Ishikawa (cell line): ENCODE results near the gene PBXIP1.

Experiments
- CEBPB ChIP-seq: IDR thresholded peaks from 2 replicates; pipeline ENCODE4 v1.6.1; 2012
- CREB1 ChIP-seq: IDR thresholded peaks from 2 replicates; pipeline ENCODE4 v1.6.1; 2012; ENCODE audit warnings: low read depth
- EGR1 ChIP-seq: IDR thresholded peaks from 2 replicates; pipeline ENCODE4 v1.6.1; 2012
- EP300 ChIP-seq: IDR thresholded peaks from 2 replicates; pipeline ENCODE4 v1.6.1; 2012; ENCODE audit warnings: borderline replicate concordance
- FOXM1 ChIP-seq: IDR thresholded peaks from 2 replicates; pipeline ENCODE4 v1.6.1; 2012; ENCODE audit warnings: low read depth, borderline replicate concordance
- NFIC ChIP-seq: IDR thresholded peaks from 2 replicates; pipeline ENCODE4 v1.6.1; 2012
- RAD21 ChIP-seq: IDR thresholded peaks from 2 replicates; pipeline ENCODE4 v1.6.1; 2012; ENCODE audit warnings: low read depth
- TAF1 ChIP-seq: IDR thresholded peaks from 2 replicates; pipeline ENCODE4 v1.6.1; 2012; ENCODE audit warnings: low read depth, mild to moderate bottlenecking
- TCF12 ChIP-seq: IDR thresholded peaks from 2 replicates; pipeline ENCODE4 v1.6.1; 2012; ENCODE audit warnings: low read depth
- TEAD4 ChIP-seq: IDR thresholded peaks from 2 replicates; pipeline ENCODE4 v1.6.1; 2012
- USF1 ChIP-seq: IDR thresholded peaks from 2 replicates; pipeline ENCODE4 v1.6.1; 2012
- YY1 ChIP-seq: IDR thresholded peaks from 2 replicates; pipeline ENCODE4 v1.6.1; 2012; ENCODE audit warnings: low read depth
- ZBTB7A ChIP-seq: IDR thresholded peaks from 2 replicates; pipeline ENCODE4 v1.6.1; 2012; ENCODE audit warnings: low read depth
- TF ChIP-seq, protein P1 (sequence below): IDR thresholded peaks from 2 replicates; pipeline ENCODE4 v1.6.1; 2012; ENCODE audit warnings: low read depth, mild to moderate bottlenecking
- TF ChIP-seq, protein P2 (sequence below): IDR thresholded peaks from 2 replicates; pipeline ENCODE4 v1.6.1; 2012

Gene PBXIP1

GRCh38 chr1:154908937-154909336 lies 47.0 kb downstream of the PBXIP1 start:
- TF ChIP-seq RAD21 (no peak), TAF1 (no peak), TEAD4 (no peak), CEBPB (no peak), EGR1 (no peak), FOXM1 (no peak), YY1 (no peak), NFIC (no peak), TCF12 (no peak), EP300 (no peak), CREB1 (no peak), USF1 (no peak), ZBTB7A (no peak)
- TF ChIP-seq, protein P1, sequence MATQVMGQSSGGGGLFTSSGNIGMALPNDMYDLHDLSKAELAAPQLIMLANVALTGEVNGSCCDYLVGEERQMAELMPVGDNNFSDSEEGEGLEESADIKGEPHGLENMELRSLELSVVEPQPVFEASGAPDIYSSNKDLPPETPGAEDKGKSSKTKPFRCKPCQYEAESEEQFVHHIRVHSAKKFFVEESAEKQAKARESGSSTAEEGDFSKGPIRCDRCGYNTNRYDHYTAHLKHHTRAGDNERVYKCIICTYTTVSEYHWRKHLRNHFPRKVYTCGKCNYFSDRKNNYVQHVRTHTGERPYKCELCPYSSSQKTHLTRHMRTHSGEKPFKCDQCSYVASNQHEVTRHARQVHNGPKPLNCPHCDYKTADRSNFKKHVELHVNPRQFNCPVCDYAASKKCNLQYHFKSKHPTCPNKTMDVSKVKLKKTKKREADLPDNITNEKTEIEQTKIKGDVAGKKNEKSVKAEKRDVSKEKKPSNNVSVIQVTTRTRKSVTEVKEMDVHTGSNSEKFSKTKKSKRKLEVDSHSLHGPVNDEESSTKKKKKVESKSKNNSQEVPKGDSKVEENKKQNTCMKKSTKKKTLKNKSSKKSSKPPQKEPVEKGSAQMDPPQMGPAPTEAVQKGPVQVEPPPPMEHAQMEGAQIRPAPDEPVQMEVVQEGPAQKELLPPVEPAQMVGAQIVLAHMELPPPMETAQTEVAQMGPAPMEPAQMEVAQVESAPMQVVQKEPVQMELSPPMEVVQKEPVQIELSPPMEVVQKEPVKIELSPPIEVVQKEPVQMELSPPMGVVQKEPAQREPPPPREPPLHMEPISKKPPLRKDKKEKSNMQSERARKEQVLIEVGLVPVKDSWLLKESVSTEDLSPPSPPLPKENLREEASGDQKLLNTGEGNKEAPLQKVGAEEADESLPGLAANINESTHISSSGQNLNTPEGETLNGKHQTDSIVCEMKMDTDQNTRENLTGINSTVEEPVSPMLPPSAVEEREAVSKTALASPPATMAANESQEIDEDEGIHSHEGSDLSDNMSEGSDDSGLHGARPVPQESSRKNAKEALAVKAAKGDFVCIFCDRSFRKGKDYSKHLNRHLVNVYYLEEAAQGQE, result no peak
- TF ChIP-seq, protein P2, sequence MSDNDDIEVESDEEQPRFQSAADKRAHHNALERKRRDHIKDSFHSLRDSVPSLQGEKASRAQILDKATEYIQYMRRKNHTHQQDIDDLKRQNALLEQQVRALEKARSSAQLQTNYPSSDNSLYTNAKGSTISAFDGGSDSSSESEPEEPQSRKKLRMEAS, result no peak

DNA sequence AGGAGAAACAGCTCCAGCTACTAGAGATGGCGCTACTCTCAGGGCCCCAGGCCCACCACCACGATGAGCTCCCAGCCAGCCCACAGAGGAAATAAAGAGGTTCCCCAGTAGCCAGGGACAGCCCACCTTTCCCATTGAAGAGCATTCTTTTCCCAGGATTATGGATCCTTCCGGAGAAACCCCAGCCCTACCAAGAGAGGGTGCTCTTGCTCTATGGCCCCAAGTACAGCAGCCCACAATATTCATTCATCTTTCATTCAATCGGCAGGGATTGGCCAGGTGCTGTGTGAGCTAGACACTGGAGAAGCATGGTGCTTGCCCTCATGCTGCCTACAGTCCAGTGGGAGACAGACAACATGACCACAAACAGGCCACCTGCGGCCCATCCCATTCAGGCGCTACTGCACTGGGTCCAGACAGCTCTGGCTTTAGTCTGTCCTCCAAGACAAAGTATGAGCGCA lies 49.2 kb downstream of the PBXIP1 start:
- TF ChIP-seq RAD21 (peak; percentile 65), TEAD4 (no peak), TAF1 (no peak)

DNA sequence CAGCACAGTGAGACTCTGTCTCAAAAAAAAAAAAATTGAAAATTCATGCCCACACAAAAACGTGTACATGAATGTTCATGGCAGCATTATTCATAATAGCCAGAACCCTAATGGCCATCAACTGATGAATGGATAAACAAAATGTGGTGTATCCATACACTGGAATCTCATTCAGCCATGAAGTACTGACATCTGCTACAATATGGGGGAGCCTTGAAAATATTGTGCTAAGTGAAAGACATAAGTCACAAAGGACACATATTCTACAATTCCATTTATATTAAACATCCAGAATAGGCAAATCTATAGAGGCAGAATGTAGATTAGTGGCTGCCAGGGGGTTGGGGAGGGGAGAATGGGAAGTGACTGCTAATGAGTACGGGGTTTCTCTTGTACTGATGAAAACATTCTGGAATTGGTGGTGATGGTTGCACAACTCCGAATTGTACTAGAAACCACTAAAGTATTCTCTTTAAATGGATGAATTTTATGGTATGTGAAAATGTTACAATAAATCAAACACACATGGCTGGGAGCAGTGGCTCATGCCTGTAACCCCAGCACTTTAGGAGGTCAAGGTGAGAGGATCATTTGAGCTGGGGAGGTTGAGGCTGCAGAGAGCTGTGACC lies 52.8 kb downstream of the PBXIP1 start:
- no peak for TF ChIP-seq YY1
- no peak for TF ChIP-seq ZBTB7A
- TF ChIP-seq EGR1, result no peak
- no peak for TF ChIP-seq TCF12
- TF ChIP-seq, protein P2, result no peak
- TF ChIP-seq FOXM1, result no peak
- TF ChIP-seq CEBPB, result no peak; the same call in 1 of the 2 replicates
- TF ChIP-seq NFIC, result no peak
- no peak for TF ChIP-seq TAF1
- TF ChIP-seq EP300, result no peak
- TF ChIP-seq TEAD4, result no peak
- TF ChIP-seq RAD21, result no peak
- TF ChIP-seq CREB1, result no peak
- TF ChIP-seq, protein P1, result no peak
- no peak for TF ChIP-seq USF1

- TF ChIP-seq CEBPB (no peak), EGR1 (no peak), TEAD4 (no peak), USF1 (no peak), TCF12 (no peak), RAD21 (no peak), ZBTB7A (no peak), CREB1 (no peak)
Observed at GRCh38 chr1:154901591-154901990, 54.3 kb downstream of the PBXIP1 start.

DNA sequence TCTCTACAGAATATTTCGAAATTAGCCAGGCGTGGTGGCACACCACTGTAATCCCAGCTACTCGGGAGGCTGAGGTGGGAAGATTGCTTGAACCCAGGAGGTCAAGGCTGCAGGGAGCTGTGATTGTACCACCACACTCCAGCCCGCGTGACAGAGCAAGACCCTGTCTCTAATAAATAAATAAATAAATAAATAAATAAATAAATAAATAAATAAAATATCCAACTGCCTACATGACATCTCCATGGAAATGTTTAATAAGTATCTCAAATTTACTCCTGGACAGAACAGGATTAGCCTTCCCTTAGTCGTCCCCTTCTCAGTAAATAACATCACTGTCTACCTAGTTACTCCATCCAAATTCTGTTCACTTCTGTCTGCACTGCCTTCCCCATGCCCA lies 56.9 kb downstream of the PBXIP1 start:
- no peak for TF ChIP-seq RAD21
- no peak for TF ChIP-seq EP300
- TF ChIP-seq CREB1, result no peak

DNA sequence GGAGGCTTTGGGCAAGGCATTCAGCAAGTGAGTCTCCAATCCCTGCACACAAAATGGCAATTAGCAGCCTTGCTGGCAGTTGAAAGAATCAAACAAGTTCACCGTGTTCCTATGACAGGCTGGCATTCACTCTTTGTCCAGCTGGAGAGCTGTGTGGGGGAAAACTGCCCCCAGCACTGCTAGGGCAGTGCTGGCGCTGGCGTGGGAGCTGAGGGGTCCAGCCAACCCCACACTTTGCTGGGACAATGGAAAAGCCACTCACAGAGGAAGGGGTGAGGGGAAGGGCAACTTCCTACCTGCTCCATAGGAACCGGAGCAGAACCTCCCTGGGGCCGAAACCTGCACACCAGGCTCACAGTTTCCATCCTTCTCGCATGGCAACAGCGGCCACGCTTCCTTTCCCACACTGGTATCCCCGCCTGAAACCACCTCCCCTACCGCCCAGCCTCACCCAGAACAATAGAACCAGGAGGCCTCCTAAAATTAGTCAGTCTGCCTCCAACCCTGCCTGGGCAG lies 59.1 kb downstream of the PBXIP1 start:
- TF ChIP-seq YY1 (no peak), EP300 (no peak), CREB1 (no peak), TAF1 (no peak), TEAD4 (no peak), EGR1 (no peak), ZBTB7A (no peak; the same call in 1 of the 2 replicates), RAD21 (no peak), USF1 (no peak), FOXM1 (no peak), CEBPB (no peak), TCF12 (no peak), NFIC (no peak)
- TF ChIP-seq, protein P1, result no peak
- TF ChIP-seq, protein P2, result no peak
